ENCODE results near the gene ROR2. TPM values are rescaled to one million over a fixed set of nuclear protein-coding genes. Genes with fewer than 3 reads are reported as not detected.
"Not testable (repeated sequence)": the region's sequence is repeated elsewhere in the genome, so short reads cannot be mapped to it uniquely, and the experiment has no call there.

The ROR2 gene
- total RNA-seq, 8 experiments from 2014 or later, result 0.32 to 26.3 (median 7.4) TPM

DNA sequence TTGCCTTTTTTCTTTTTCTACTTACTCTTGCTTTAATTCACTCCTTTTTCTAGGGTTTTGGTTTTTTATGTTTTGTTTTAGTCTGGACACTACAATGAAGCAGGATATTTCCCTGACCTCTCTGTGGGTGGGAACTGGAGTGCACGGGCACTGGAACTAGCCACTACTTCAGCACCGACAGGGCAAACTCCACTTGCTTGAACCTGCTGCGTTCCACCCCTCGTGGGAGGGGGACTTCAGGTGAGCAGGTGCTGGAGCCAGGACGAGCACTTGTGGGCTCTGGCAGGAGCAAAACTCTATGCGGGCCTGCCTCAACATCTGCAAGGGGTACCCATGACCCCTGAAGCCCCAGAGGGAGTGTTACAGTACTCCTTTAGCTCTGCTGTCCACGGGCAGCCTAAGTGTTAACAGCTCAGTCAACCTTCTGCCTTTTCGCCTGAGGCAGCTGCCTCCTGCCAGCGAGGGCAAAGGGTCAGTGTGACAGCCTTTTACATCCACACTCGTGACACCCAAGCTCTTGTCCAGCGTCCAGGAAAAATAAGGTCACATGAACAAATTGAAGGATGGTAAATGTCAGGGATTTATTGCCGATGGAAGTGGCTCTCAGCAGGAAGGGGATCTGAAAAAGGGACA lies 382.3 kb downstream of the ROR2 start:
- ATAC-seq (replicated peaks in 6 of 8), result peak in 4 of 8 experiments; percentile 26 to 75 (median 67)
- 36 to 85% (median 63%) methylated on average over 1 to 10 of the region's 12 CpGs for WGBS, 10 experiments
- Histone ChIP-seq H3K4me3 (no peak overlapping the region), H3K4me1 (replicated peaks in 1 of 2) (peaks cover 0 to 6% of the 10 kb centered on the region in 2 donors), H3K27ac (no peak overlapping the region)
- in situ Hi-C loops (cut with MboI; ENCODE audit: low pct_unique_long_range_greater_than_20kb in 2 of 9, low sequenced_read_pairs in 9 of 9, unreplicated experiment in 9 of 9), result no loop called here

- WGBS, 10 experiments, result 0 to 90% (median 50%) methylated on average over 1 to 3 of the region's 3 CpGs; no CpG with 5 or more reads in 2 of the 10 experiments
Observed at GRCh38 chr9:91564081-91564670, 385.9 kb downstream of the ROR2 start.

GRCh38 chr9:91562416-91562815 lies 387.6 kb downstream of the ROR2 start:
- in situ Hi-C loops (cut with MboI; ENCODE audit: low pct_unique_long_range_greater_than_20kb in 2 of 9, low sequenced_read_pairs in 9 of 9, unreplicated experiment in 9 of 9), result no loop called here
- Histone ChIP-seq H3K27ac (no peak overlapping the region), H3K4me1 (replicated peaks in 1 of 2) (no peaks in the 10 kb centered on the region), H3K4me3 (no peak overlapping the region)
- WGBS, 10 experiments, result 50 to 91% (median 58%) methylated on average over 1 to 3 of the region's 3 CpGs
- peak in 5 of 8 experiments; percentile 33 to 67 (median 49) for ATAC-seq (replicated peaks in 6 of 8)

More at GRCh38 chr9:91564081-91564670, 385.9 kb downstream of the ROR2 start:
- Histone ChIP-seq H3K4me1 (replicated peaks in 1 of 2) (no peaks in the 10 kb centered on the region), H3K4me3 (no peak overlapping the region), H3K27ac (no peak overlapping the region)
- in situ Hi-C loops (cut with MboI; ENCODE audit: low pct_unique_long_range_greater_than_20kb in 2 of 9, low sequenced_read_pairs in 9 of 9, unreplicated experiment in 9 of 9), result no loop called here
- no peak for ATAC-seq (replicated peaks in 6 of 8)

DNA sequence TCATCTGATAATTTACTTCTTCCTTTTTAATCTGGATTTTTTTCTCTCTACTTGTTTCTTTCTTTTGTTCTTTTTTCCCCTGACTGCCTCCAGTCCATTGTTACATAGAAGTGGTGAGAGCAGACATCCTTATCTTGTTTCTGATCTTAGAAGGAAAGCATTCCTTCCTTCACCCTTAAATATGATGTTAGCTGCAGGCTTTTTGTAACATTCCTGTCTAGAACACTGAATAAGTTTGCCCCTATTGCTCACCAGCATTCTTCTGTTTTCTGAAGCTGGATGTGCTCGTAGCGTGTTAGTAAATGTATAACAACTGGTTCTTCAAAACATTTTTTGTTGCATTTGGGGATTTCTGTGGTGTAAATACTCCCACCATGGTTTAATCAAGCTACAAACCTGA lies 389.7 kb downstream of the ROR2 start:
- H3K4me1 ChIP-seq (replicated peaks in 1 of 2), result no peaks in the 10 kb centered on the region
- in situ Hi-C loops (cut with MboI; ENCODE audit: low pct_unique_long_range_greater_than_20kb in 2 of 9, low sequenced_read_pairs in 9 of 9, unreplicated experiment in 9 of 9), result no loop called here

DNA sequence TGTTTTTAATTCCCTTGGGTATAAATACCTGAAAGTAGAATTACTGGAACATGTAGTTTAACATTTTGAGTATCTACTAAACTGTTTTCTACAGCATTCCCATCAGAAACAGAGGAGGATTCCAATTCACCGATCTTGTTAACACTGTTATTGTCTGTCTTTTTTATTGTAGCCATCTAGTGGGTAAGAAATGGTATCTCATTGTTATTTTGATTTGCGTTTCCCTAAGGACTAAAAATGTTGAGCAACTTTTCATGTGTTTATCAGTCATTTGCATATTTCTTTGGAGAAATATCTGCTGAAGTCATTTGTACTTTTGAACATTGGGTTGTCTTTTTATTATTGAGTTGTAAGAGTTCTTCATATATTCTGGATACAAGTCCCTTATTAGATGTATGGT lies 391.1 kb downstream of the ROR2 start:
- 0 to 81% (median 53%) methylated on average over 1 to 2 of the region's 2 CpGs for WGBS, 10 experiments
- Histone ChIP-seq H3K27ac (no peak overlapping the region), H3K4me1 (replicated peaks in 1 of 2) (no peaks in the 10 kb centered on the region), H3K4me3 (no peak overlapping the region)
- in situ Hi-C loops (cut with MboI; ENCODE audit: low pct_unique_long_range_greater_than_20kb in 2 of 9, low sequenced_read_pairs in 9 of 9, unreplicated experiment in 9 of 9), result no loop called here
- ATAC-seq (replicated peaks in 6 of 8), result peak in 3 of 8 experiments; percentile 36 to 65 (median 63)

More for the DNA sequence above, 389.7 kb downstream of the ROR2 start:
- WGBS, 10 experiments, result 50 to 100% (median 90%) methylated on average over 2 of the region's 2 CpGs; no CpG with 5 or more reads in 1 of the 10 experiments
- ATAC-seq (replicated peaks in 6 of 8), result no peak
- Histone ChIP-seq H3K27ac (no peak overlapping the region), H3K4me3 (no peak overlapping the region)

GRCh38 chr9:91558395-91558794 lies 391.6 kb downstream of the ROR2 start:
- no peak overlapping the region for H3K27ac ChIP-seq
- in situ Hi-C loops (cut with MboI; ENCODE audit: low pct_unique_long_range_greater_than_20kb in 2 of 9, low sequenced_read_pairs in 9 of 9, unreplicated experiment in 9 of 9), result no loop called here
- H3K4me3 ChIP-seq, result no peak overlapping the region
- peak in 3 of 8 experiments; percentile 65 to 71 (median 70) for ATAC-seq (replicated peaks in 6 of 8)
- no peaks in the 10 kb centered on the region for H3K4me1 ChIP-seq (replicated peaks in 1 of 2)
- 8 to 100% (median 93%) methylated on average over 1 to 3 of the region's 3 CpGs; no CpG with 5 or more reads in 1 of the 10 experiments for WGBS, 10 experiments

DNA sequence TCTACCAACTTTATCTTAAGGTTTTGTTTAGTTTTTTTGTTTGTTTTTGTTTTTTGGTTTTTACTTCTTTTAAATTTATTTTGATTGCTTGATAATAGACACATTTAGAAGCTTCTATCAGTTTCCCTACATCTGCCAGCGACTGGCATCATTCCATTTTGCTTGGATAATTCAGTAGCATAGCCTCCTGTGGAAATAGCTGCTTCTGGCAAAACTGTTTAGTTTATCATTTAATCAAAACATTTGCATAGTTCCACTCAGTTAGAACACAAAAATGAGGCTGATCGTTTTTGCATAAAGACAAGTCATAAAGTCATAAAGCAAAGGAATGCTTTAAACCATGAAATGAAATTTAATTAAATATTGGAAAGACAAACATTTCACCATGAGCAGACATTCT lies 392.7 kb downstream of the ROR2 start:
- peak in 2 of 8 experiments; percentile 19 to 38 for ATAC-seq (replicated peaks in 6 of 8)
- Histone ChIP-seq H3K4me1 (replicated peaks in 1 of 2) (no peaks in the 10 kb centered on the region), H3K27ac (no peak overlapping the region), H3K4me3 (no peak overlapping the region)
- WGBS, 10 experiments, result 0 to 88% (median 73%) methylated on average over 1 to 2 of the region's 2 CpGs; no CpG with 5 or more reads in 1 of the 10 experiments
- in situ Hi-C loops (cut with MboI; ENCODE audit: low pct_unique_long_range_greater_than_20kb in 2 of 9, low sequenced_read_pairs in 9 of 9, unreplicated experiment in 9 of 9), result no loop called here

- H3K4me3 ChIP-seq, result no peak overlapping the region
- ATAC-seq (replicated peaks in 6 of 8), result no peak
- 29 to 100% (median 83%) methylated on average over 1 to 2 of the region's 2 CpGs; no CpG with 5 or more reads in 1 of the 10 experiments for WGBS, 10 experiments
- in situ Hi-C loops (cut with MboI; ENCODE audit: low pct_unique_long_range_greater_than_20kb in 2 of 9, low sequenced_read_pairs in 9 of 9, unreplicated experiment in 9 of 9), result no loop called here
- H3K4me1 ChIP-seq (replicated peaks in 1 of 2), result no peaks in the 10 kb centered on the region
- H3K27ac ChIP-seq, result no peak overlapping the region
Observed at GRCh38 chr9:91555132-91555531, 394.9 kb downstream of the ROR2 start.

DNA sequence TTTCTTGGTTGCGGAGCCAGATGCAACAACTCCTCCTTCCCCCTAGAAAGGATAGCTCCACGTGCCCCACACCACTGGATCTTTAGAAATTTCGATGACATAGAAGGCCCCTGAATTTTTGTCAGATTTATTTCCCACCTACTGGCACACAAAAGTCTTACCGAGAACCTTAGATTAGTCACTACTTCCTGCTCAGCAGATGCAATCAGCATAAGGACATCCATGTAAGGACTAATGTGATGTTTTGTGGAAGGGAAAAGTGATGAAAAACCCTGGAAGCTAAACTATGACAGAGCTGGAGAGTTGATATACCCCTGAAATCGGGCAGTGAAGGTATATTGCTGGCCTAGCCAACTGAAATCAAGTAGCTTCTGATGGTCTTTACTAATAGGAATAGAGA lies 400.9 kb downstream of the ROR2 start:
- no peaks in the 10 kb centered on the region for H3K4me1 ChIP-seq (replicated peaks in 1 of 2)
- H3K27ac ChIP-seq, result no peak overlapping the region
- WGBS, 10 experiments, result 17 to 90% (median 52%) methylated on average over 1 to 5 of the region's 5 CpGs; no CpG with 5 or more reads in 2 of the 10 experiments
- H3K4me3 ChIP-seq, result no peak overlapping the region
- in situ Hi-C loops (cut with MboI; ENCODE audit: low pct_unique_long_range_greater_than_20kb in 2 of 9, low sequenced_read_pairs in 9 of 9, unreplicated experiment in 9 of 9), result no loop called here
- ATAC-seq (replicated peaks in 6 of 8), result no peak

DNA sequence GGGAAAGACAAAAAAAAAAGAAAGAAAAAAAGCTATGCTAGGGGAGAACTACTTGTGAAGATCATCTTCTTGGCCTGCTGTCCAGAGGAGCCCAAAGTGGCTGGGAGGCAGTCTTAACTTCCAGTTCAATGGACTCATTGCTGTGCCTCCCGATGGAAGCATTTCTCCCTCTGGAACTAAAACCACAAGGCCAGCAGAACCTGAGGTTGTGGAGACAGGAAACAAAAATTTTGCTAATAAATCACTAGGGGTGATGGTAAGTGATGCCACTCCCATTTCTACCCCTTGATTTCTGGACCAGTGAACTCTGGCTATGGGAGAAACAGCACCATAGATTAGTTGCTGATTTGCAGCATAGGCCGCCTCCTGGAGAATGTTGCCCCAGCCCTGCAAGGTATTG lies 402.9 kb downstream of the ROR2 start:
- ATAC-seq (replicated peaks in 6 of 8), result no peak
- 40 to 91% (median 83%) methylated on average over 1 of the region's 2 CpGs; no CpG with 5 or more reads in 7 of the 10 experiments for WGBS, 10 experiments
- in situ Hi-C loops (cut with MboI; ENCODE audit: low pct_unique_long_range_greater_than_20kb in 2 of 9, low sequenced_read_pairs in 9 of 9, unreplicated experiment in 9 of 9), result no loop called here
- H3K4me3 ChIP-seq, result no peak overlapping the region
- no peaks in the 10 kb centered on the region for H3K4me1 ChIP-seq (replicated peaks in 1 of 2)
- H3K27ac ChIP-seq, result no peak overlapping the region

DNA sequence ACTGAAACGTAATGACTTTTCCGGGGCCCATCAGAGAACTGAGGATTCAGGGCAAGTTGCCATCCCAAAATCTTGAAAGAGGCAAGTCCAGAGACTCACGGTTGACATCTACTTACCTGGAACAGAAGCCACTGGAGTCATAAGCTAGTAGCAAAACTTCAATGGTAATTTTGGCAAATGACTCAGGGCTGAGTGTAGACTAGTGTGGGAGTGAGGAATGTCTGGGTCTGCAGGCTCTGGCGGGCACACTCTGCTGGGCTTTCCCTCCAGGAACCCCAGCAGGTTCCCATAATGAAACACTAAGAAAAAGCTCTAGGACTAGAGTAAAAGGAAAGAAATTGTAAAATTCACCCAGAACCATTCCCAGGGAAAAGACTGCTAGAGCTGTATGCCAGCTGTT lies 403.5 kb downstream of the ROR2 start:
- in situ Hi-C loops (cut with MboI; ENCODE audit: low pct_unique_long_range_greater_than_20kb in 2 of 9, low sequenced_read_pairs in 9 of 9, unreplicated experiment in 9 of 9), result no loop called here
- Histone ChIP-seq H3K4me1 (replicated peaks in 1 of 2) (no peaks in the 10 kb centered on the region), H3K4me3 (no peak overlapping the region), H3K27ac (no peak overlapping the region)
- WGBS, 10 experiments, result 0 to 100% (median 96%) methylated on average over 1 to 4 of the region's 4 CpGs; no CpG with 5 or more reads in 1 of the 10 experiments
- ATAC-seq (replicated peaks in 6 of 8), result no peak

- H3K4me1 ChIP-seq (replicated peaks in 1 of 2), result no peaks in the 10 kb centered on the region
- ATAC-seq (replicated peaks in 6 of 8), result no peak
- no peak overlapping the region for H3K27ac ChIP-seq
- no peak overlapping the region for H3K4me3 ChIP-seq
- in situ Hi-C loops (cut with MboI; ENCODE audit: low pct_unique_long_range_greater_than_20kb in 2 of 9, low sequenced_read_pairs in 9 of 9, unreplicated experiment in 9 of 9), result no loop called here
- WGBS, 10 experiments, result 4 to 87% (median 45%) methylated on average over 1 to 3 of the region's 3 CpGs
Observed at GRCh38 chr9:91541734-91542133, 408.3 kb downstream of the ROR2 start.

DNA sequence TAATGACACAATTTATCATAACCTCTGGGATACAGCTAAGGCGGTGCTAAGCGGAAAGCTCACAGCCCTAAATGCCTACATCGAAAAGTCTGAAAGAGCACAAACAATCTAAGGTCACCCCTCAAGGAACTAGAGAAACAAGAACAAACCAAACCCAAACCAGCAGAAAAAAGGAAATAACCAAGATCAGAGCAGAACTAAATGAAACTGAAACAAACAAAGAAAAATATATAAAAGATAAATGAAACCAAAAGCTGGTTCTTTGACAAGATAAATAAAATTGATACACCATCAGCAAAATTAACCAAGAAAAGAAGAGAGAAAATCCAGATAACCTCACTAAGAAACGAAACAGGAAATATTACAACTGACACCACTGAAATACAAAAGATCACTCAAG lies 409.5 kb downstream of the ROR2 start:
- ATAC-seq (replicated peaks in 6 of 8); H3K4me1 ChIP-seq (replicated peaks in 1 of 2); in situ Hi-C loops (cut with MboI; ENCODE audit: low pct_unique_long_range_greater_than_20kb in 2 of 9, low sequenced_read_pairs in 9 of 9, unreplicated experiment in 9 of 9); H3K4me3 ChIP-seq; H3K27ac ChIP-seq: not testable (repeated sequence)
- 67 to 97% (median 87%) methylated on average over 1 to 4 of the region's 4 CpGs for WGBS, 10 experiments
